Uterus (tissue), 4 donors: ENCODE data around the gene OSBPL2. TPM values are rescaled to one million over a fixed set of nuclear protein-coding genes. Genes with fewer than 3 reads are reported as not detected.

Source experiments
- DNase-seq, 2 donors: peaks; one replicate each; pipeline ENCODE4 v3.0.0-alpha.2; 2019 to 2020
- H3K27ac ChIP-seq, 2 donors: fragments of 200-600 bp; sonication (generic); 1 replicate in 1 of 2; 2 replicates in 1 of 2; pipeline ENCODE4 v1.5.1; 2016 to 2018
- H3K27me3 ChIP-seq, 2 donors: fragments of 200-600 bp; sonication (generic); one replicate each; pipeline ENCODE4 v1.5.1; 2018 to 2019; ENCODE audit warnings: control low read depth in 1 of 2
- H3K36me3 ChIP-seq, 2 donors: fragments of 200-600 bp; sonication (generic); one replicate each; pipeline ENCODE4 v1.5.1; 2019; ENCODE audit warnings: control low read depth in 1 of 2
- H3K4me1 ChIP-seq, 2 donors: fragments of 200-600 bp; sonication (generic); one replicate each; pipeline ENCODE4 v1.5.1; 2018 to 2019; ENCODE audit warnings: control low read depth in 1 of 2
- H3K4me3 ChIP-seq, 2 donors: fragments of 200-600 bp; sonication (generic); 1 replicate in 1 of 2; 2 replicates in 1 of 2; pipeline ENCODE4 v1.5.1; 2018 to 2019; ENCODE audit warnings: mild to moderate bottlenecking in 1 of 2
- H3K9me3 ChIP-seq, 2 donors: fragments of 200-600 bp; sonication (generic); one replicate each; pipeline ENCODE4 v1.5.1; 2019; ENCODE audit warnings: control low read depth in 1 of 2
- POLR2A ChIP-seq, 2 donors: fragments of 450-650 bp; IDR thresholded peaks; one replicate each; pipeline ENCODE4 v1.6.1; 2016; ENCODE audit warnings: antibody characterized with exemption in 2 of 2, mild to moderate bottlenecking in 1 of 2, moderate library complexity in 1 of 2
- intact Hi-C: fragments of 100-400 bp; cut with DNase I; formaldehyde crosslinking; loops from one replicate; pipeline ENCODE4 v1.15.1; 2023; ENCODE audit warnings: low total_unique reads
- total RNA-seq, 4 donors: library from RNA; depleted of rRNA in 3 of 4; stranded (reverse); fragments of >200 nt in 3 of 4; gene quantifications; one replicate each; pipeline versions ENCODE4 v1.1.0 to v1.2.4, GENCODE V29; 2014 to 2023
- TF ChIP-seq, protein P1 (sequence below), 4 experiments: fragments of 200-600 bp in 2 of 4; fragments of 450-650 bp in 2 of 4; sonication (generic) in 2 of 4; IDR thresholded peaks; one replicate each; pipeline ENCODE4 v1.5.1; 2016 to 2019; ENCODE audit warnings: antibody characterized with exemption in 4 of 4, mild to moderate bottlenecking in 2 of 4, moderate library complexity in 1 of 4
- donor health status: DM: yes; HTN: yes; CAD: no.

OSBPL2 gene
- total RNA-seq, 4 donors from 2014 or later, result 12.3 to 55.9 (median 33.4) TPM

DNA sequence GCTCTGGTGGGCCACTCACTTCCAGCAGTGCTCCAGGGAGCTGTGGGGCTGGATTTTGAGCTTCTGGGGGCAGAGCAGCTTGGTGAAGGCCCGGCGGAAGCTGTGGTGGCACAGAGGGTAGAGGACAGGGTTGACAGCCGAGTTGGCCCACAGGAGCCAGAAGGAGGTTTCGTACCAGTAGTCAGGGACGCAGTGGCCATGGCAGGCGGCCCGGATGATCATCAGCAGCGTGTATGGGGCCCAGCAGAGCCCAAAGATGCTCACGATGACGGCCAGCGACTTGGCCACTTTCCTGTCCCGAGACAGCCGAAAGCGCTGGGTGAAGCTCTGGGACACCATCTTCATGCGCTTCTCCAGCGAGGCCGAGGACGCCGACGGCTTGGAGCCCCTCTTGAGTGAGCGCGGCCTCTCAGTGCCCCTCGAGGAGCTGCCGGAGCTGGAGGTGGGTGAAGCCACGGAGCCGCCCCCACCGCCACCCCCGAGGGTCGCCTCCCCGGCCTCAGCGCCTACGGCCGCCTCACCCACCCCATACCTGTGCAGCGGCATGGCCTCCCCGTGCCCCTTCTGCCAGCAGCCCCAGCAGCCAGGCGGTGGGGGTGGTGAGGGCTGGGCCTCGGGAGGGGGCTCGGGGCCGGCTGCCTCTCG is 22.2 kb upstream of the OSBPL2 start:
- DNase-seq, result no peak
- no peak for TF ChIP-seq POLR2A (IDR thresholded peaks at IDR 0.05)
- TF ChIP-seq, protein P1, sequence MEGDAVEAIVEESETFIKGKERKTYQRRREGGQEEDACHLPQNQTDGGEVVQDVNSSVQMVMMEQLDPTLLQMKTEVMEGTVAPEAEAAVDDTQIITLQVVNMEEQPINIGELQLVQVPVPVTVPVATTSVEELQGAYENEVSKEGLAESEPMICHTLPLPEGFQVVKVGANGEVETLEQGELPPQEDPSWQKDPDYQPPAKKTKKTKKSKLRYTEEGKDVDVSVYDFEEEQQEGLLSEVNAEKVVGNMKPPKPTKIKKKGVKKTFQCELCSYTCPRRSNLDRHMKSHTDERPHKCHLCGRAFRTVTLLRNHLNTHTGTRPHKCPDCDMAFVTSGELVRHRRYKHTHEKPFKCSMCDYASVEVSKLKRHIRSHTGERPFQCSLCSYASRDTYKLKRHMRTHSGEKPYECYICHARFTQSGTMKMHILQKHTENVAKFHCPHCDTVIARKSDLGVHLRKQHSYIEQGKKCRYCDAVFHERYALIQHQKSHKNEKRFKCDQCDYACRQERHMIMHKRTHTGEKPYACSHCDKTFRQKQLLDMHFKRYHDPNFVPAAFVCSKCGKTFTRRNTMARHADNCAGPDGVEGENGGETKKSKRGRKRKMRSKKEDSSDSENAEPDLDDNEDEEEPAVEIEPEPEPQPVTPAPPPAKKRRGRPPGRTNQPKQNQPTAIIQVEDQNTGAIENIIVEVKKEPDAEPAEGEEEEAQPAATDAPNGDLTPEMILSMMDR (IDR thresholded peaks at IDR 0.05), result no peak
- no peak overlapping the region for H3K27ac ChIP-seq
- peaks cover 8 to 37% of the 10 kb centered on the region in 2 donors for H3K27me3 ChIP-seq
- H3K36me3 ChIP-seq, result no peaks in the 10 kb centered on the region
- intact Hi-C loops, result no loop called here
- no peak overlapping the region for H3K4me3 ChIP-seq
- H3K9me3 ChIP-seq, result no peaks in the 10 kb centered on the region
- H3K4me1 ChIP-seq, result peaks cover 0 to 14% of the 10 kb centered on the region in 2 donors

DNA sequence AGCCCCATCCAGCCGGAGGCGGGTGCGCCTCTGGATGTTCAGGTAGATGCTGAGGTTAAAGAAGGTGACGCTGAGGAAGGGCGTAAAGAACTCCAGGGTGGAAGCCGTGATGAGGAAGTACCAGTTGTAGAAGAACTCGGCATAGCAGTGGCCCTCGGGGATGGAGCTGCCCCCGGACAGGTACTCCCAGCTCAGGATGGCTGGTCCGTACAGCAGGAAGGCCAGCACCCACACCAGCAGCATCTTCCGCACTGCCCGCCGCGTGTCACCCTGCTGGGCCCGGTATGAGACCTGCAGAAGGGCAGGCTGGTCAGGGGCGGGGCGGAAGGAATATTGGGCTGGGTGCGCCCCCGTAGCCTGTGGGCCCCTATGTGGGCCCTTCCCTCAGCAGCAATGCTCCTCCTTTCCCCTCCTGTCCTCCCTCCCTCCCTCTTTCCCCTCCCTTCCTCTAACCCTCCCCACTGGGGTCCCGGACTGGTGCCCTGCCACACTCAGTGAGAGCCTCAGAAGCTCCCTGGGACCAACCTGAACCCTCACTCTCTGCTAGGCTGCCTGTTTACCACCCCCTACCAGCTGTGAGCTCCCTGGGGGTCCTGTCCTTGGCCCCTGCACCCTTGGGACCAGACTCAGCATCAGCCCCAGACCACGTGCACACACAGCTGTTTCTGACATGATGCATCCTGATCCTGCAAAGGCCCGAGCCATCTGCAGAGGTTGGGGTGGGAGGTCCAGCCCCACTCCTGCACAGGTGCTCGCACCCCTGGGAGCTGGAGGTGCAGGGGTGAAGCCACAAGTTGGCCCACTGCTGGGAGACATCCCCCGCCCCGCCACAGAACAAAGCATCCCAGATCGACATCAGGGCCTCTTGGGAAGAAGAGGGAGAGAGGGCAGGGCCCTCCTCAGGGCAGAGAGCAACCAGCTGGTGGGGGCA is 21.4 kb upstream of the OSBPL2 start:
- Histone ChIP-seq H3K4me1 (peaks cover 0 to 14% of the 10 kb centered on the region in 2 donors), H3K27ac (no peak overlapping the region), H3K4me3 (no peak overlapping the region), H3K9me3 (no peaks in the 10 kb centered on the region), H3K27me3 (peaks cover 8 to 39% of the 10 kb centered on the region in 2 donors), H3K36me3 (no peaks in the 10 kb centered on the region)
- TF ChIP-seq POLR2A (IDR thresholded peaks at IDR 0.05), result no peak
- TF ChIP-seq, protein P1 (IDR thresholded peaks at IDR 0.05), result no peak
- intact Hi-C loops, result no loop called here
- no peak for DNase-seq

DNA sequence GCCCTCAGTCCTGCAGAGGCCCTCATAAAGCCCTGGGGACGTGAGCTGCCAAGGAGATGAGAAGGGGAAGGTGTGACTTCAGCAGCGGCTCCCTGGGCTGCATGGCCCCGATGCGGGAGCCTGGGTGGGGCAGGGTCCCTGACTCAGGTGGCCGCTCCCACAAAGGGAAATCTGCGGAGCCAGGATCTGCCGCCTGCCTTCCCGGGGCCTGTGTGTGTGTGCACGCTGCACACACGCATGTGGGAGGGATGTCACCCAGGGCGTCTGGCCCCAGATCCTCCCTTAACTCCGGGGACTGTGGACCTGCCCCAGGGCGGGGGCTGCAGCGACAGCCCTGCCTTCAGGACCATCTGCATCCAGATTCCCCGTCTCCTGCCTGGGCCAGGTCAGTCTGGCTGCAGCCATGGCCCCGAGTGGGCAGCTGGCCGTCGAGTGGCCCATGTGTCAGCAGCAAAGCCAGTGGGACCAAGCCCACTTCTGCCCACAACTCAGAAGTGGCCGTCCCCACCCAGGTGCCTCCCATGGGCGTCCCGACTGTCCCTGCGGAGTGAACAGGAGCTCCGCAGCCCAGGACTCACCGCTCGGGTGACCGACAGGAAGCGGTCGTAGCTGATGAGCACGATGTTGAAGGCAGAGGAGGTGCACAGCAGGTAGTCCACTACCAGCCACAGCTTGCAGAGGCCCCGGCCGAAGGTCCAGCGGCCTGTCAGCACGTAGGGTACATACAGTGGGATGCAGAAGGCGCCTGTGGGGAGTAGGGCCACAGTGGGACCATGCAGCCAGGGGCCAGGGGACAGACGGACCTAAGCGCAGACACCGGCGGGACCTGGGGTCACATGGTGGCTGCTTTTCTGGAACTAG is 20.2 kb upstream of the OSBPL2 start:
- TF ChIP-seq POLR2A (IDR thresholded peaks at IDR 0.05), result no peak
- TF ChIP-seq, protein P1 (IDR thresholded peaks at IDR 0.05), result no peak
- Histone ChIP-seq H3K27me3 (peaks cover 8 to 47% of the 10 kb centered on the region in 2 donors), H3K36me3 (no peaks in the 10 kb centered on the region), H3K9me3 (no peaks in the 10 kb centered on the region), H3K4me3 (no peak overlapping the region), H3K4me1 (peaks cover 0 to 14% of the 10 kb centered on the region in 2 donors), H3K27ac (no peak overlapping the region)
- intact Hi-C loops, result no loop called here
- DNase-seq, result no peak

DNA sequence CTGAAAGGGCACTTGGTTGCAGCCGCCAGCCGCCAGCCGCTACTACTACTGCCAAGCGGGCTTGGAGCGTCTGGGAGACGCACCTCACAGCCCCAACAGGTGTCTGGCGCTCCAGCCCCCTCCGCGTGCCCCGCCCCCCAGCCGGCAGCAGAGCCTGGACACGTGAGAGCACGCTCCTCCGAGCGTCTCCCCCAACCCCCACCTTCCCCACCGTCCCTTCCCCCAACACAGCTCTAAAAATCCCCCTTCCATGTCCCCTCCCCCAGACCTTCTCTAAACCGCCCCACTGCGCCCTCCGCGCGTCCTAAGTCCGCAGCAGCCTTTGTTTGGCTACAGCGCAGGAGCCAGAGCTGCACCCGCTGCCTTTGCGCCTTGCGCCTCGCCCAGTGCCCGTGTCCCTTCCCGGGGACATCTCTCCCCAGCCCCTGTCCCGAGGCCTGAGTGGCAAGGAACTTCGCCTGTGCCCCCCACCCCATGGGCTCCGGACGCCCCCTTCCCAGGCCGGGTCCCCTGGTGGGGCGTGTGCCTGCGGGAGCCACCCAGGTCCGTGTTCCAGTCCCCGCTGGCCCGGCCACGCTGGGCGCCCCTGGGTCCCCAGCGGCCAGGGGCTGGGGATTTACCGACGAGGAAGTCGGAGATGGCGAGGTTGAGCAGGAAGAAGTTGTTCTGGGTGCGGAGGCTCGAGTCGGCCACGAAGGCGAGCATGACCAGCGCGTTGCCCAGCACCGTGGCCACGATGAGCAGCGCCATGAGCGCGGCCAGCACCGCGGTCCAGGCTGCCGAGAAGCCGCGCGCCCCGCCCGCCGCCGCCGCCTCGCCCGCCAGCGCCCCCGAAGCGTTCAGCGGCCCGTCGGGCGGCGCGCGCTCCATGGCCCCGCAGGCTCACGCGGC is 19.0 kb upstream of the OSBPL2 start:
- no peak overlapping the region for H3K27ac ChIP-seq
- TF ChIP-seq, protein P1 (IDR thresholded peaks at IDR 0.05), result no peak
- TF ChIP-seq POLR2A (IDR thresholded peaks at IDR 0.05), result no peak
- no peak for DNase-seq
- H3K4me3 ChIP-seq, result no peak overlapping the region
- peaks cover 8 to 47% of the 10 kb centered on the region in 2 donors for H3K27me3 ChIP-seq
- H3K36me3 ChIP-seq, result no peaks in the 10 kb centered on the region
- no peaks in the 10 kb centered on the region for H3K9me3 ChIP-seq
- H3K4me1 ChIP-seq, result peaks cover 0 to 14% of the 10 kb centered on the region in 2 donors
- intact Hi-C loops, result no loop called here
